ENCODE results near the gene ZNF592. TPM values are rescaled to one million over a fixed set of nuclear protein-coding genes. Genes with fewer than 3 reads are reported as not detected.

The ZNF592 gene
- total and polyA plus RNA-seq, 2 of the 13 experiments (the other 11 are each of a cell fraction or from before 2014, with no cell fraction given): 8.2 to 9.8 TPM

- TF ChIP-seq, protein P1, sequence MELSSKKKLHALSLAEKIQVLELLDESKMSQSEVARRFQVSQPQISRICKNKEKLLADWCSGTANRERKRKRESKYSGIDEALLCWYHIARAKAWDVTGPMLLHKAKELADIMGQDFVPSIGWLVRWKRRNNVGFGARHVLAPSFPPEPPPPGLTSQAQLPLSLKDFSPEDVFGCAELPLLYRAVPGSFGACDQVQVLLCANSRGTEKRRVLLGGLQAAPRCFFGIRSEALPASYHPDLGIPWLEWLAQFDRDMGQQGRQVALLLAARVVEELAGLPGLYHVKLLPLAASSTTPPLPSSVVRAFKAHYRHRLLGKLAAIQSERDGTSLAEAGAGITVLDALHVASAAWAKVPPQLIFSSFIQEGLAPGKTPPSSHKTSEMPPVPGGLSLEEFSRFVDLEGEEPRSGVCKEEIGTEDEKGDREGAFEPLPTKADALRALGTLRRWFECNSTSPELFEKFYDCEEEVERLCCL (CRISPR knock-in tag; IDR thresholded peaks at IDR 0.05; ENCODE audit: borderline replicate concordance): no peak
- TF ChIP-seq ZNF605 (CRISPR knock-in tag; IDR thresholded peaks at IDR 0.05) (no peak), HMGA1 (CRISPR knock-in tag; conservative IDR thresholded peaks at IDR 0.05) (no peak), CBX2 (IDR thresholded peaks at IDR 0.05; ENCODE audit: low read depth, low read length) (no peak), CBX2 (CRISPR knock-in tag; IDR thresholded peaks at IDR 0.05; ENCODE audit: low read depth) (no peak), TBX2 (CRISPR knock-in tag; IDR thresholded peaks at IDR 0.05; ENCODE audit: borderline replicate concordance) (no peak), ELF4 (CRISPR knock-in tag; IDR thresholded peaks at IDR 0.05; ENCODE audit: borderline replicate concordance) (no peak), BRCA1 (CRISPR knock-in tag; IDR thresholded peaks at IDR 0.05) (no peak)
- TF ChIP-seq, protein P2, sequence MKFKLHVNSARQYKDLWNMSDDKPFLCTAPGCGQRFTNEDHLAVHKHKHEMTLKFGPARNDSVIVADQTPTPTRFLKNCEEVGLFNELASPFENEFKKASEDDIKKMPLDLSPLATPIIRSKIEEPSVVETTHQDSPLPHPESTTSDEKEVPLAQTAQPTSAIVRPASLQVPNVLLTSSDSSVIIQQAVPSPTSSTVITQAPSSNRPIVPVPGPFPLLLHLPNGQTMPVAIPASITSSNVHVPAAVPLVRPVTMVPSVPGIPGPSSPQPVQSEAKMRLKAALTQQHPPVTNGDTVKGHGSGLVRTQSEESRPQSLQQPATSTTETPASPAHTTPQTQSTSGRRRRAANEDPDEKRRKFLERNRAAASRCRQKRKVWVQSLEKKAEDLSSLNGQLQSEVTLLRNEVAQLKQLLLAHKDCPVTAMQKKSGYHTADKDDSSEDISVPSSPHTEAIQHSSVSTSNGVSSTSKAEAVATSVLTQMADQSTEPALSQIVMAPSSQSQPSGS (CRISPR knock-in tag; IDR thresholded peaks at IDR 0.05): no peak
Measured at GRCh38 chr15:84855765-84856164, 107.4 kb downstream of the ZNF592 start (continued).

Small RNA genes lying within 50 kb of the gene (small RNA-seq; reads per million reads assigned to genes)
- gene RF00402 (ENCODE audit: insufficient read depth in 2 of 3, insufficient read length in 3 of 3, low read depth in 2 of 3, low replicate concordance in 1 of 3): 0 reads per million in 3 experiments

Other genes with a start within 250 kb of the ZNF592 start
- gene ZSCAN2, start 147.6 kb upstream of the ZNF592 start, total RNA-seq (2016; rRNA removed; fragmentation: Illumina TruSeq; extraction: Trizol): 21.5 and 23.7 TPM in 2 replicates
- gene ZSCAN2, start 147.6 kb upstream of the ZNF592 start, polyA plus RNA-seq (2011; rRNA removed): 10.9 and 11.4 TPM in 2 replicates
- gene WDR73, start 94.3 kb upstream of the ZNF592 start, total RNA-seq (2016; rRNA removed; fragmentation: Illumina TruSeq; extraction: Trizol): 32.5 and 35.5 TPM in 2 replicates
- 20.0 and 21.9 TPM in 2 replicates for gene WDR73, start 94.3 kb upstream of the ZNF592 start, polyA plus RNA-seq (2011; rRNA removed)
- gene NMB, start 90.4 kb upstream of the ZNF592 start, total RNA-seq (2016; rRNA removed; fragmentation: Illumina TruSeq; extraction: Trizol): 15.5 and 25.4 TPM in 2 replicates
- 10.4 and 11.4 TPM in 2 replicates for gene NMB, start 90.4 kb upstream of the ZNF592 start, polyA plus RNA-seq (2011; rRNA removed)
- gene SEC11A, start 32.5 kb upstream of the ZNF592 start, total RNA-seq (2016; rRNA removed; fragmentation: Illumina TruSeq; extraction: Trizol): 194 and 230 TPM in 2 replicates
- gene SEC11A, start 32.5 kb upstream of the ZNF592 start, polyA plus RNA-seq (2011; rRNA removed): 107 and 141 TPM in 2 replicates
- gene ALPK3, start 68.8 kb downstream of the ZNF592 start, total RNA-seq (2016; rRNA removed; fragmentation: Illumina TruSeq; extraction: Trizol): 0.03 and 0.04 TPM in 2 replicates
- gene ALPK3, start 68.8 kb downstream of the ZNF592 start, polyA plus RNA-seq (2011; rRNA removed): 0.10 and 0.42 TPM in 2 replicates
- 0.31 and 0.39 TPM in 2 replicates for gene SLC28A1, start 136.1 kb downstream of the ZNF592 start, total RNA-seq (2016; rRNA removed; fragmentation: Illumina TruSeq; extraction: Trizol)
- 5.8 and 8.6 TPM in 2 replicates for gene SLC28A1, start 136.1 kb downstream of the ZNF592 start, polyA plus RNA-seq (2011; rRNA removed)
- gene PDE8A, start 233.3 kb downstream of the ZNF592 start, total RNA-seq (2016; rRNA removed; fragmentation: Illumina TruSeq; extraction: Trizol): 24.2 and 26.3 TPM in 2 replicates
- gene PDE8A, start 233.3 kb downstream of the ZNF592 start, polyA plus RNA-seq (2011; rRNA removed): 41.2 and 48.5 TPM in 2 replicates